ENCODE data around the gene PDE1A.
A peak's percentile ranks its signal among the peaks of the same experiment; 100 is the strongest.
"Not testable (repeated sequence)": the region's sequence is repeated elsewhere in the genome, so short reads cannot be mapped to it uniquely, and the experiment has no call there.

Gene PDE1A

DNA sequence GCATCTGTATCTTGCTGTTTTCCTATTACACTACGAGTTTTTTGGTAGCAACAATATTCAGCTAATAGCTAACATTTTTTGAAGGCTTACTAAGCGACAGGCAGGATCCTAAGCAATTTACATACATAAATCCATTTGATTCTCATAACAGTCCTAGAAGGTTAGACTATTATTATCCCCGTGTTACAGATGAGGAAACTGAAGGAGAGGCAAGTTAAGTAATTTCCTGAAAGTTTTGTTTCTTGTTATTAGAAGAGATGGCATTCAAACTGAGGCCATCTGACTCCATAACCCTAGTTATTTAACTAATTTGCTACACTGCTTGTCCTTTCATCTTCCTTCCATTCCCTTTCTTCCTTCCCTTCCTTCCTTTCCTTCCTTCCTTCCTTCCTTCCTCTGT is 68.2 kb downstream of the PDE1A start:
- no peak for DNase-seq

DNA sequence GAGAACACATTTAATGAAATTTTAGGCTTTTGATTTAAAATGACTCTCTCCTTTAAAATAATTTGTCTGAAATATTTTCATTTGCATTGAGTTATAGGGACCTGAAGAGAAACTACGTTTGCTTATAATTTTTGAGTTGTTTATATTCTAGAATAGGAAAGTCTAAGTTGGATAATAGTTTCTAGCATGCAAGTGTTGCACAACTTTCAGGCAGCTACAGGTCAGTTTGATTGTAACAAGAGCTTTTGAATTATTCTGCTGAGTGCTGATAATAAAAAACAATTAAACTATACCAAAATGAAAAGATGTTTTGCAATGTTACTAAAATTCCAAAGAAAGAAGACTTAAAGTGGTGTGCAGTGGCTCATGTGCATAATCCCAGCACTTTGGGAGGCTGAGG is 71.0 kb downstream of the PDE1A start:
- no peak for DNase-seq

DNA sequence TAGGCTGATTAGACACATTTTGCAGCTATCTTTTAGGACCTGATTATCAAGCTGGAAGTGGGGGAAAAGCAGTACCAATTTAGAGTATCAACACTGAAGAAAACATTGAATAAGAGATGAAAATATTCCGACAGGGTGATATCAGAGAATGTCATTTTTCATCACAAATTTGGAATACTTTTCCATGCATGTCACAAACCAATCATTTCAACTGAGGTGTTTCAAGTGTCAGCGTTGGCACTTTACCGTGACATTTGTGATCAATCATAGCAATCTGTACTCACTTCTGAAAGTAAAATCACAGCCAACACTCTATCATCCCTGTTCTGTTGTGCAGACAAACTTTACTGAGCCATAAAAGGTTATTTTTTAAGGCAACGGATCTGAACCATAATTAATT is 75.4 kb downstream of the PDE1A start:
- no peak for DNase-seq

DNA sequence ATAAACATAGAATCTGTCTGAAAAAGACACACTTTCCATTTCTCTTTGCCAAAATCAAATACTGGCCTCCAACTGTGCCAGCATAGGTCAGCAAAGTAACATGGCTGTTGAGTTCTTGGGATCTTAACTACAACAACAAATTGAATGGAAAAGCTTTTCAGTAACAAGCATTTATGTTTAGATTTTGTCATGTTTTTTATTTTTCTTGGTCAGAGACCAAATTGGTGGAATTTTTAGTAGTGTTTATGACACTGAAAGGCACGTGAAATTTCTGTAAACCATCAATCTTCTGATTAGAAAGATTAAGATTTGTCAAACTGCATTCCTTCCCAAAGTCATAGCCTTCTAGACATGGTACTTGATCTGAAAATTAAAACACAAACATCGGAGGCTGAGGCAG is 77.6 kb downstream of the PDE1A start:
- DNase-seq = no peak

DNA sequence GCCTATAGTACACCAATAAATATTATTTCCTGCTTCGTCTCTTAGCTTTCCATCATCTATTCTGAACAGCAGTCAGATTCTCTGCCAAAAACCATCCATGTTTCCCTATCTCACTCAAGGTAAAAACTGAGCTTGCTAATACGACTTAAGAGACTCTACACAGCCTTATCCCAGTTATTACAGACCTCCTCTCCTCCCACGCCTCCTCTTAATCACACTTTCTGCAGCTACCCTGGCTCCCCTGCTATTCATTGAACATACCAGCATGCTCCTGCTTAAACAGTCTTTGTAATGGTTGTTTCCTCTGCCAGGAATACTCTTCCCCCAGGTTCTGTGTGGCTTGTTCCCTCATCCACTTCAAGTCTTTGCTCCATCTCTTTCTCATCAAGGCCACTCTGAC is 81.5 kb downstream of the PDE1A start:
- DNase-seq = no peak

DNA sequence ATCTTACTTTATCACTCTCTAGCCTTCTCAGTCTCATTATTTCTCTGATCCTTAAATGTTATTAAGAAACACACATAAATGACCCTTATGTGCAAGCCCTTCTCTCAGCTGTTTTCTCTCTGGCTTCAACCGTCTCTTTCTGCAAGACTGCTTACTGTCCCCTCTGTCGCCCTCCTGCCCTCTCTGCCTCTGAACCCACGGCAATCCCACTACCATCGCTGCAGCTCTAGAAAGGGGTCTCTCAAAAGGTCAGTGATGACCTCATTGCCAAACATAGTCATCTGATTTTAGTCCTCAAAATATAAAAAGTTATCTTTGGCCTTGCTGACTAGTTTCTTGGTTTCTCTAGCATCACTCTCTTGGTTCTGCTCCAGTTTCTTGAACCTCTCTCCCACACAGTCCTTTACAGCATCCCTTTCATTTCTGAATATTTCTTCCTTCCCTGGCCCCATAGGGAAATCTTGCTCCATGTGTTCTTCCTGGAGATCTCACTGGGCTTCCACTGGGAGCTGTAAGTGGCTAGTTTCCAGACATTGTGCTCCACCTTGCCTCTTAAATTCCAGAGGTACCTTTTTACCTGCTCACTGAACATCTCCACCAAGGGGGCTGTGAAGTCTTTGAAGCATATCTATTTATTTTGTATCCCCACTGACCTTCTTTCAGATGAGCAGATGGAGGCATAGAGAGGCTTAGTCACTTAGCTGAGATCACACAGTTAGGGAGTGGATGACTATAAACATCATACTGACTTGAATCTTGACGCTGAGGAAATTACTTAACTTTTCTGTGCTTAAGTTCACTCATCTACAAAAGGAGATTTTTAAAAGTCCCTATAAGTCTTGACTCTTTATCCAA is 96.2 kb downstream of the PDE1A start:
- DNase-seq = no peak

DNA sequence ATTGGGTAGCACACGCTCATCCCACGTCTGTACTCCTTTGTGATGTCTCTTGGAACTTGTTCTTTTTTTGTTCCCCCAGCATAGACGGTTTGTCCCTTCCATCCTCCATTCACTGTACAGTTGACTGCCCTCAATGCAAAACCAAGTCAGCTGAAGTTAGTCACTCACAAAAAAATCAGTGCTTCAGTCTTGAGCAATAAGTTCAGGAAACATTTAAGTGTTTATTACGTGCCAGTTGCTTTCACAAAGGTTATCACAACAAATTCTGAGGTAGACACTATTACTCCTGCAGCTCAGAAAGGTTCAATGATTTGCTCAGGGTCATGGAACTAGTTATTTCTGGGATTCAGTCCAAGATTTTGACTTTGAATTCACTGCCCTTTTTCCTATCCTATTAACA is 102.2 kb downstream of the PDE1A start:
- DNase-seq = no peak

DNA sequence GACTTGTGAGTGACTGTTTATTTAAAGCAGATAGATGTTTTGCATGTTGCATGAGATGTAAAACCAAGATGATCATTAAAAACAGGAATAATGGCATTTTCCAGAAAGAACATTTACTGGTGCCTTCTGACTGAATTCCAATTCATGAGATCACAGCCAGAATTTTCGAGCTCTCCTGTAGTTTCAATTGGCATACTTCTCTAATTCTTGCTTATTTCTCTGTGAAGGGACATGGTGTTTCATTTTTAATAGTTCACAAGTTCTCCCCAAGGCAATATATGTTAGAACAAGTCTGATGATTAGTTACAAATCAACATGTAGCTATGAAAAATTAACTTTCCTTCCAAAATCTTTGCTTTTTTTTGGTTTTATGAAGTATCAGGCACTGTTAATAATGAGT is 105.7 kb downstream of the PDE1A start:
- no peak for DNase-seq

DNA sequence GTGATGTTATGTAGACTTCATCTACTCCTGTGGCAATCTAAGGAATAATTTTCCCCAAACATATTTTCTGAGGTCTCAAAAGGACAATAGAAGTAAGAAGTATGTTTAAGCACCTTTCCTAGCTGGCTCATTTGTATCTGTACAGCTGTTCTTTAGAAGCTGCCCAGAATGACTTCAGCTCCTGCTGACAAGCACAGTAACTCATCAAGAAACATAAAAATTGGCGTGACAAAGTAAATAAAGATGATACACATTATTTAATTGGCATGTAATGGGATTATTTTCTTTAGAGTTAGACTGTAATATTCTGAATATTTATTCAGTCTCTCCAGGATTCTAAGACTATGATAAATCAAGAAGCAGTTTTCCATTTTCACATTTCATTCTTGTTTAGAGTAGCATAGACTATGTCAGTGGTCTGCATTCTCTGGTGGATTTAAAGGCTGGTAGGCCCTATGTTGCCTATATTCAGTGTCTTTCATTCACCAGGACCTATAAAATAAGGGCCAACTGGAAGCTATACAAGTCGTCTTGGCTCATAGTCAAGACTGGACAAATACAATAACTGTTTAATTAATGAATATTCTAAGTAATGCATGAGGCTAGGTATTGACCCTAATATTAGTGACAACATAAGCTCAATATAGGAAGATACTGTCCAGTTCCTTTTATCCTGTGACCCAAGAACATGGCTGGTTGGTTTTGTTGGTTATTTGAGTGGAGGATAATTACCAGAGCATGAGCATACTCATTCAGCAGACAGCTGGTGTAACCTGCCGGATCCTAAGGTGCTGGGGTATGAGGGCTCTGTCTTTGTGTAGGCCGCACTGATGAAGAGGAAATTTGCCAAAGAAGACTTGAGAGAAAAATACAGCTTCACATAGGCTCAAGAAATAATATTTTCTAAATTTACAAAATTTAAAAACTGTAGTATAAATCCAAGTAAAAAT is 107.0 kb downstream of the PDE1A start:
- peak; percentile 26 for DNase-seq

DNA sequence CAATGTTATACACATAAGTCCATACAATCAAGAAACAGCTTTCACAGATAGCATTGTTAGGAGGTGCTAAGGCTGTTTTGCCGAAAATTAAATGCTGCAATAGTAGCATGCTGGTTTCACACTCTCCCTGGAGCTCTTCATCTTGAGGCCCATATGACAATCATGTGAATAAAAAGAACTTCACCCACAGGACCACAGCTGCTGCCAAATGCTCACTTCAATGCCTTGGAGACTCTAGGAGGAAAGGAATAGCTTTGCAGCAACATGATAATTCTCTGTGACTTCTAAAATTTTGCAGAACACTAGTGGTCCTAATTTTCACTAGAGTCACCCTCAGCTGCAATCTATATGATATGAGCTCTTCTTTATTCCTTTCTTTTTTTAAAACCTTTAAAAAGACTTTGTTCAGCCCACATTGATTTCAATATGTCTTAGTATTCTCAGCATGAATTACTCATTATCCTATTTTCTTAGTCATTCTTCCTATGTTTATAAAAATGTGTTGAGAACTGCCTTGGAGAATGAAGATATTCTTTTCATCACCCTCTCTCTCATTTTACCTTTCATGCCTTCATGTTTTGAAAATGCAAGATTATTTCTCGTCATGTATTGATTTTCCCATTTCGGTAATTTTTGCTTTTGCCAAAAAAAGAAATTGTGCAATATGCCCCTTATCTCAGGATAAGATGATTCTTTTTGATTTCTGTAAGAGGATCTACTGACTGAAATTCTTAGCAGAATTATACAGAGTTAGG is 108.2 kb downstream of the PDE1A start:
- no peak for DNase-seq

DNA sequence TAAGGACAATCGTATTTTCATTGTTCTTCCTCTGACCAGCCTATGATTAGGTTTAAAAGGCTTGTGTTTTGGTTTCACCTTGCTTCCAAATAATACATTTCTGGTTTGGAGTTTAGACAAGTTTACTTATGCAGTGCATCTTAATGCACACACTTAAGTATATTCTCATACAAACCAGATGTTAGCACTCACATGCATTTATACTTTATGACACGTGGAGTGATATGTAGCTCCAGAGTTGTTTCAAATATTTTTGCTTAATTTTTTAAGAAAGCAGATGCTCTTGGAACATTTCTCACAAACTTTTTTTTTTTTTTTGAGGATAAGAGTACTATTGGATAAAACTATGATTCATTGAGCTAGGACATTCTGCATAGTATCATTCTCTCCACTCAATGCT is 109.9 kb downstream of the PDE1A start:
- DNase-seq = no peak

DNA sequence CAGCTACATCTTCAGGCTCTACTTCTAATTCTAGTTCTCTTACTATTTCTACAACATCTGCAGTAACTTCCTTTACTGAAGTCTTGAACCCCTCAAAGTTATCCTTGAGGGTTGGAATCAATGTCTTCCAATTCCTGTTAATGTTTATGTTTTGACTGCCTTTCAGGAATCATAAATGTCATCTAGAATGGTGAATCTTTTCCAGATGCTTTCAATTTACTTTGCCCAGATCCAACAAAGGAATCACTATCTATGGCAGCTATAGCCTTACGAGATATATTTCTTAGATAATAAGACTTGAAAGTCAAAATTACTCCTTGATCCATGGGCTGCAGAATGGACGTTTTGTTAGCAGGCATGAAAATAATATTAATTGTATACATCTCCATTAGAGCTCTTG is 123.9 kb downstream of the PDE1A start:
- DNase-seq = no peak

DNA sequence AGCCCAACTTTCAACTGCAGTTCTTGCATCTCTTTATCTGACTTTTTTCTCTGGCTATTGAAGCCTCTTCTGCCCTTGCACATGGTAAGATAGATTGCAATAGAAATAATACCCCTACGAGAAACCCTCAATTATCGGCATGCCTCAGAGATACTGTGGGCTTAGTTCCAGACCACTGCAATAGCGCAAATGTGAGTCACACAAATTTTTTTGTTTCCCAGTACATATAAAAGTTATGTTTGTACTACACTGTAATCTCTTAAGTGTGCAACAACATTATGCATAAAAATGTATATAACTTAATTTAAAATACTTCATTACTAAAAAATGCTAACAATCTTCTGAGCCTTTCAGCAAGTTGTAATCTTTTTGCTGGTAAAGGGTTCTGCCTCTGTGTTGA is 124.7 kb downstream of the PDE1A start:
- peak; percentile 79 for DNase-seq

DNA sequence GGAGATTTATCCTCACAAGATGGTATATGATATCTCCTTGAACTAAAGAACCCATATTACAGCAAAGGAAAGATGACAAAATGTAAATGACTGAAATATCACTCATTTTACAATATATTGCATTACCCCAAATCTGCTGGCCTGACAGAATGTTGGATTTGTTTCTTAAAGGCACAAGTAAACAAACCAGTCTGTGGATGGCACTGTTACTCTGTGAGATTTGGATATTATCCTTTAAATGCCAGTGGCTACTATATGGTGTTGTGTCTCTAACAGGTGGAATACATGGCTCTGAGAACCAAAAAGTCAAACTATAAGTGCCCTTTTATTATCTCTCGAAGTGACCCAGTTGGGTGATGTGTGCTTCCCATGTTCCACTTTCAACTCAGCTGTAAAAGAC is 125.7 kb downstream of the PDE1A start:
- no peak for DNase-seq

DNA sequence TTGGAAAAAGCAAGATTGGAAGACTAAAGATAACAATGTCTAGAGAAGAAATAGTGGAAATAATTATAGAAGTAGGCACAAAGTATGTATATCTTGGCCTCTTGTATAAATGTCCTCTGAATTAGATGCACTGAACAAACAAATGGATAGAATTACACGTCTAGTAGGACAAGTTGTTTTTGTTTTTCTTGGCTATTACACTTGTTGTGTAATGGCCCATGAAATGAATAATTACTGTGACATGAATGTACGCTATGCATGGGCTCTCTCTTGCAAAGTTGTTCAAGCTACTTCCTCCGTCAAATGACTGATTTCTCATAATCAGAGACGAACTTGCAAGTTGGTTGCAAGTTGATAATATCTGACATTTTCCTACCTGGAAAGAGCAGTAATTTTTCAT is 126.2 kb downstream of the PDE1A start:
- DNase-seq = no peak

DNA sequence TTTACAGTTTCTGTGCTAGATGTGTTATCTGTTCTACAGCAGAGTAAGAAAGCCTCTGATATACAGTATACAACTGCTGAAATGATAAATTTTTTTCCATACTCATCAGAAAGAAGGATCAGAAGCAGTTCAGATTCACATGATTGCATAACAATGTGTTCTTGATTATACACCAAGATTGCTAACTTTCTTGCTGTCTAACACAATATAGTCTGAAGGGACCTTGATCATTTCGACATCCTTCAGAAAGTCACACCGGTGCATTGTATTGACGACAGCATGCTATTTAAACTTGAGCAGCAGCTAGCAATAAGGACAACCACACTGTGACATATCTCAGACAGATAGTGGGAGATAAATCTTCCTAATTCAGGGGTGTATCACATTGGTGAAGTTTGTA is 127.2 kb downstream of the PDE1A start:
- DNase-seq = no peak

DNA sequence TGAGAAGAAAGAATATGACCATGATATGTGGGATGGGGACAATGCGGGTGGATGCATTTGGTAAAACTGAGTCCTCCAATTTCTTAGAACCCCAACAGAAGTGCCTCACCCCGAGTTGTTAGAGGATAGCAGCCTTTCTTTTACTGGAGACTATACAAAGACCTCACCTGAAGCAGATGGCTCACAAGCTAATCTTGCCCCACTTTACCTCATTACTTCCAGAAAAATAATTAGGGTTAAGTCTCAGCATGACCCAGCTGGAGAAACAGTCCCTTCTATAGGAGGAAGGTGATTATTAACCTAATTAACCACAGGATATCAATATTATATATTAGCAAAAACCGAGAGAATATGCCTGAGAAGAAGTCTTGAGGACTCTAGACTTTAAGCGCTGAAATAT is 128.4 kb downstream of the PDE1A start:
- no peak for DNase-seq

DNA sequence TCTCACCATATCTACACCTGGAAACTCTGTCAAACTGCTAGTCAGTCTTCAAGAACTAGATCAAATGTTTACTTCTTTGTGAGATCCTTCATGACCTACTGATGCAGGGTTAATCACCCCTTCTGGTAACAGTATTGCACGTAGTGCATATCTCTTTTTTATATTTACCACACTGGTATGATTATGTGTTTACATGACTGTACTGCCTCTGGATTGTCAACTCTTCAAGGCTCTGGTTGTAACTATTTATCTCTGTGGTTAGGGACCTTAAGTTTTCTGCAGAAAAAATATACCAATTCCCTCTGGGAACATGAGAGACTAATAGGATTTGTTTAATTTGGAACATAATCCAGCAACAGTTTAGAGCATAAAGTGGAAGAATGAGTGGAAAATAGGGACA is 135.5 kb downstream of the PDE1A start:
- DNase-seq = no peak

DNA sequence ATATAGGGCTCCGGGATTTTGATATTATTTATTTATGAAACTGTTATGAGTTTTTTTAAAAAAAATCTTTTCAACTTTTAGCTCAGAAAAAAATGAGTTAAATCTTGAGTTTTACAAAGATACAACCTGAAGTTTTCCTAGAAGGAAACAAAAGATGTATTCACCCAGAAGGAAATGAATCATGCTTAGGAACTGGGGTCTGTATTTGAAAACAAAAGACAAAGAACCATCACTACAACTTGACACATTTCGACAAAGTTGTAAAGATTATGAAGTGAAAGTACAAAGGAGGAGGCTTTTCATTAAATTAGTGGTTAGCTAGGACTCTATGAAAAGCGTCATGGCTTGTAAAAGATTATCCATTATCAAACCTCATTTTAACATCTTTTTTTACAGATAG is 143.3 kb downstream of the PDE1A start:
- no peak for DNase-seq

DNA sequence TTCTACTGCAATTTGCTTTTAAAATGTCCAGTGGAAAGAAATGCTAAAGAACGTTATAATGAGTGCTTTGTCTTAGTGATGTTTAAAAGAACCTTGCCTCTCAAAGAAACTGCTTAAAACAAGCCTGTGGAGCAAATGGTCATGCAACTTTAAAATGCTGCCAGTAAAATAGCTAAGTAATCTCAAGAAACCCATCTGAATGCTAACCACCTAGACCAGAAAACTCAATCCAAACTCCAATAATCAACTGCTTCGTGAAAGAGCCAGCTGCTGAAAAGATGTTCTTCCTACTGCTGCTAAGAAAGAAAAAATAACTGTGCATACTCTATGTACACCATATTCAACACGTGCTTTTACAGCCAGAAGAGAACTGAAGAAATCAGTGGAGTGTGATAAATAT is 145.6 kb downstream of the PDE1A start:
- DNase-seq = no peak

DNA sequence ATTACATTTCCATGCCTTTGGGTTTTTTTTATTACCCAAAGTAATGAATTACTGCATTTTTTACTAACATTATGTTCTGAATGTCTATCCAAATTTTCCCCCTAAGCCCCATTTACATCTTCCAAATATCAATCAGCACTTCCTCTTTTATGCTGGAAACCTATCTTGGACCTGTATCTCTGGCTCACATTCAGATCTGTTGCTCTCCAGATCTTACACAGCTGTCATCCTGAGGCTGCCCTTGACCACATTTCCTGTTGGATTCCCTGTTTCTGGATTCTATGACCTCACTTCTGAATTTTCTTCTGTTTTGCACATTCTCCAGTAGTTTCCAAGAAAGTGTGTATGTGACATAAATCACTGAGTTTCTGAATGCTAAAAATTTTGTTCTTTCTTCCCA is 146.7 kb downstream of the PDE1A start:
- peak; percentile 85 for DNase-seq

DNA sequence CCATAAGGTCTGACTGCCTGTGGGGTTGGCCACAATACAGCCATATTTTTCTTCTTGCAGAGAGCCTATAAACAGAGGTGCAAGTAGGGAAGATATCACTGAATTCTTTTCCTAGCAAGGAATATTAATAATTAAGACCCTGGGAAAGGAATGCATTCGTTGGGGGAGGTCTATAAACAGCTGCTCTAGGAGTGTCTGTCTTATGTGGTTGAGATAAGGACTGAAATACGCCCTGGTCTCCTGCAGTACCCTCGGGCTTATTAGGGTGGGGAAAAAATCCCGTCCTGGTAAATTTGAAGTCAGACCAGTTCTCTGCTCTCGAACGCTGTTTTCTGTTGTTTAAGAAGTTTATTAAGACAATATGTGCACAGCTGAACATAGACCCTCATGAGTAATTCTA is 150.2 kb downstream of the PDE1A start:
- not testable (repeated sequence) for DNase-seq

DNA sequence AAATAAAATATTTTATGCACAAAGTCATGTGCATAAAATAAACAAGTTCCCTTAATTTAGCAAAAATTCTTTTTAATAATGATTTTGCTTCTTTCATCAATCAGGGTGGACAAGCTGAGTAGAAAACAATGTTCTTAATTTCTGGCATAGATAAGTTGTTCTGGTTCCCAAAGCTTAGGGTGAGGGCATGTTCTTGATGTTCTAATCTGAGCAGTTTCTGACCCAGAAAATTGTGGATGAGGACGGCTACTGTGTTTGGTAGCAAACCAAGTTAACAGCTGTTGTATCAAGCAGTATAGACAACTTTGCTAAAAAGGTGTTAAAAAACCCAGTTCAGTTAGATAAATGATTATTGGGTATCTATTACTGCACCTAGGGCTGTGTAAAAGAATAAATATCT is 158.9 kb downstream of the PDE1A start:
- DNase-seq = no peak
